ACHN (cell line): ENCODE data around the gene CAMTA2.

Source experiments
- DNase-seq: peaks from one replicate; pipeline ENCODE4 v3.0.0-alpha.2; 2015
- in situ Hi-C: cut with HindIII; loops from 2 replicates; pipeline ENCODE4 v1.10.0; 2017; ENCODE audit warnings: low sequenced_read_pairs, low pct_ligation_motif_present, low pct_unique_long_range_greater_than_20kb

CAMTA2 gene

DNA sequence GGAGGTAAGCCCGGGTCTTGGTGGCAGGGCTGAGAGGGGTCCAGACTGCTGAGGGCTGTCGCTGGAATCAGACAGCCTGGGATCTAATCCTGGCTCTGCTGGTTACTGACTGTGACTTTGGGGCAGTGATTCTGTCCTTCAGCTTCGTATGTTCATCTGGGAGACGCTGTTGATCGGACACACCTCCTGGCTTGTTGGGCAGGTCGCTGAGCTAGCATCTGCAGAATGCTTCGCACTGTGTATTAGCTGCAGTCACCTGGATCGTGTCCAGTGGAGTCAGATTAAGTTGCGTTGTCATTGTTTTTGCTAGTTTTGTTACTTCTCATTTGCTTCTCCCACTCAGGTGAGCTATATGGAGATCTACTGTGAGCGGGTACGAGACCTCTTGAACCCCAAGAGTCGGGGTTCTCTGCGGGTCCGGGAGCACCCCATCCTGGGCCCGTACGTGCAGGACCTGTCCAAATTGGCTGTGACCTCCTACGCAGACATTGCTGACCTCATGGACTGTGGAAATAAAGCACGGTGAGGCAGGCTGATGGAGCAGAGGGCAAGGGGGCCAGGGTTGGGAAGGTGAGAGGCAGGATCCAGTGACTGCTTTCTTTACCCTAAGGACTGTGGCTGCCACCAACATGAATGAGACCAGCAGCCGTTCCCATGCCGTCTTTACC is 14.8 kb upstream of the CAMTA2 start:
- no peak for DNase-seq
- in situ Hi-C loops = no loop called here

- DNase-seq = no peak
- in situ Hi-C loops = no loop called here
Measured at GRCh38 chr17:5000237-5000639, 12.8 kb upstream of the CAMTA2 start.

DNA sequence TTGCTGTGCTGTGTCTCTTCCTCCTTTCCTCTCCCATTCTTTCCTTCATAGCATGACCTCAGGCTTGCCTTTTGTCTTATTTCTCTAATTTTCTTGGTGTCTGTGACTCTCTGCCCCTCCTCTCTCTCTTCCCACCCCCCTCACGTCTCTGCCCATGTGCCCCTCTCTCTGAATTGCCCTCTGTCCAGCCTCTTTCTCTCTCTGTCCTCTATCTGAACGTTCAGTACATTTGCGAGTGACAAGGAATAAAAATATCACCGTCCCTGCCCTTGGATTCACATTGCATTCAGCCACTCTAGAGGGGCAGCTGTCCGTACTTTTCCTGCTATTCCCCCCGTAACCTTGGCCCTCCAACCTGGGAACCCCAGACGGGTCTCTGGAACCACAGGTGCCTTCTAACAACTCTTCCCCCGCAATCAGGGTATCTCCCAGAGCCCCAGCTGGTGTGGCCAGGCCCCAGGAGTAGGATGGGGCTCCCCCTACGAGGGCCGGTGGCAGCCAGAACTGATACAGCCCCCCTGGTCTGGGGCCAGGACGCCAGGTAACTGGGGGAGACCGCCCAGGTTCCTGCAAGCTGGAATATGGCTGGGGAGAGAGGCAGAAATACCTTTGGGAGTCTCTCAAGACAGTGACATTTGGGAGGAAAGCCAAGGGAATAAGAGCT is 12.1 kb upstream of the CAMTA2 start:
- in situ Hi-C loops = no loop called here
- DNase-seq = no peak

DNA sequence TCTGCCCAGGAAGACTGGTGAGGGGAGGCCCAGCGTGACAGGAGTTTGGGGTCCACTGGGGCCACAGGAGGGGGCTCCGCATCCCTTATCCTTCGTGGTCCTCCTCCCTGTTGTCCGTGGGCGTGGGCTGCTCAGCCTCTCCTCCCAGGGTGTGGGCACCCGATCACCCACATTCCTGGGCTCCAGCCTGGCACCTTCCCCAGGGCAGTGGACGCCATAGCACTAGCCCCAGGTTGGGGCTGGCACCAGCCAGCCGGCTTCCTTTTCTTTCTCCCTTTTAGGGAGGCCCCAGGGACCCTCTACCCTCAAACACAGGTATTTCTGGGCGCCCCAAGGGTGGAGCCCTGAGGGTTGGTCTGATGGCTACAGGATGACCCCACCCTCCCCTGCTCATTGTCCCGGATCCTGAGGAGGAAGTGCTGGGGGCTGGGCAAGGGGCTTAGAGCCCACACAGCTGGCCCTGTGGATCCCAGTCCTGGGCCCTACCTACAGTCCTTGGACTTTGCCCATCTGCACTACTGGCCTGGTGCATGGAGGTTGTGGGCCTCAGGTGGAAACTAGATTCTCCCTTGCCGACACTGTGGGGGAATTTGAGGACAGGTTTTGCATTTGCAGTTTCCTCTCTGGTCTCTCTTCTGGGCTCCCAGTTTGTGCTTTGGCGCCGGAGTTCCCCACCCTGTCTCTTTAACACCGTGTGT is 11.4 kb upstream of the CAMTA2 start:
- in situ Hi-C loops = no loop called here
- no peak for DNase-seq

DNA sequence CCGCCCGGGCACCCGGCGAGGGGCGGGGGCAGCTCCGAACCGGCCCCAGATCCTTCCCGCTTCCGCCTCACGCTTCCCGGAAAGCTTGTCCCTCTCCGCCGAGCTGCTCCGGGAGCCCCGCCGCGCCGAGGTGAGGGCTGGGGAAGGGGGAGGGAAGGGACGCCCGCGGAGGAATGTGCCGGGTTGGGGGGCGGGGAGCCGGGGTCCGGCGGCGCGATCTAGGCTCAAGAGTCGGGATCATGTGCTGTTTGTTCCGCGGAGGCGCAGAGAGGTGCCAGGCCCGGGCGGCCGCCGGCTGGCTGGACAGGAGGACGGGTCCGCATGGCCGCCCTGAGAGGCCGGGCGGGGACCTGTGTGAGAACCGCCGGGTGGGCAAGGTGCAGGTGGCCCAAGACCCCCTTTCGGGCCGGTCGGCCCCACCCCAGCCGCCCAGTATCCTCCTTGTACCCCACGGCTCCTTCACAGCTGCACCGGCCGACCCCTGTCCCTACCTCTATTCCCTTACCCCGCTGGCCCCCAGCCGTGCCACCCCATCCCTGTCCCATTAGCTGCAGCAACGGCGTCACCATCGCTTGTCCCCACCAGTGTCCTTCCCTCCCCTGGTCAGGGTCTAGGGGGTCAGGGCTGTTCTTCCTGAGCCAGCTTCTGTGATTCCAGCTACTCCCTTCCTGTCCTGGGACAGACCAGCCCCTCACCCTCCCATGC is 10.7 kb upstream of the CAMTA2 start:
- no peak for DNase-seq
- in situ Hi-C loops = no loop called here

- in situ Hi-C loops = no loop called here
- peak; percentile 93 for DNase-seq
Measured at GRCh38 chr17:4997302-4998026, 10.0 kb upstream of the CAMTA2 start, which contains the start of the genes INCA1 and KIF1C. TSS of gene INCA1 (minus strand) at chr17:4997522. CDS start at chr17:4994437, 3,085 bp downstream. TSS of gene KIF1C (plus strand) at chr17:4997950. CDS start at chr17:5000247, 2,297 bp downstream.

- in situ Hi-C loops = no loop called here
- DNase-seq = no peak
Measured at GRCh38 chr17:4994081-4994595, 6.7 kb upstream of the CAMTA2 start.

DNA sequence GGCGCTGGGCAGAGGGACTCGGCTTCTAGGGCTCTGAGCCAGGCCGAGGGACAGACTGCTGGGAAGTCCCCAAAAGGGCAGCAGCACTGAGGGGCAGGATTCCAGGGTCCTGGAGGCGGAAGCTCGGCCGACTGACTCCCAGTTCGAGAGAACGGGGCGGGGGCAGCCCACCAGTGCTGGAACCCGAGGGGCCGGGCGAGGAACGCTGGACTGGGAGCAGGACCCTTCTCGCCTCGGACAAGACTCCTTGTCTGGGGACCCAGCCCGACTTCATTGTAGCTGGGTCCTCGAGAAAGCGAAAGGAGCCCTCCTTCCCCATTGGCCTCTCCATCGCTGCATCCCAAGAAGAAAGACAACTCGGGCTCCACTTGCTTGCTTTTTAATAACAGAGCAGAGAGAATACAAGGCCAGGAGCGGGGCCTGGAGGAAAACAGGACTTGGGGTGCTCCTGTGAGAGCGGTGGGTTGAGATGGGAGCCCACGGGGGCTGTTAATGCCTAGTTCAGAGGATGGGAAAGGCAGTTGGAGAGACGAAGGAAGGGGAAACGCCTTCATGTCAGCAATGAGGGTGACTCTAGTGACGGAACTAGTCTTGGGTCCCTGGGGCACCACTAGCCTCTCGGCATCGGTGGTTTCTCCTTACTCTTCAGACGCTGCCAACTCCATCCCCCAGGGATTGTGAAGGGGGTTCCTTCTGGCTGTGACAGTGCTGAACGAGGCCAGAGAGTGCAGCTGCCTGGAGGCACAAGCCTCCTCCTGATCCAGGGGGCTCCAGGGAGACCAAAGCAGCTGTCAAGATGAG is 492 bp upstream of the CAMTA2 start:
- DNase-seq = no peak
- in situ Hi-C loops = no loop called here

DNA sequence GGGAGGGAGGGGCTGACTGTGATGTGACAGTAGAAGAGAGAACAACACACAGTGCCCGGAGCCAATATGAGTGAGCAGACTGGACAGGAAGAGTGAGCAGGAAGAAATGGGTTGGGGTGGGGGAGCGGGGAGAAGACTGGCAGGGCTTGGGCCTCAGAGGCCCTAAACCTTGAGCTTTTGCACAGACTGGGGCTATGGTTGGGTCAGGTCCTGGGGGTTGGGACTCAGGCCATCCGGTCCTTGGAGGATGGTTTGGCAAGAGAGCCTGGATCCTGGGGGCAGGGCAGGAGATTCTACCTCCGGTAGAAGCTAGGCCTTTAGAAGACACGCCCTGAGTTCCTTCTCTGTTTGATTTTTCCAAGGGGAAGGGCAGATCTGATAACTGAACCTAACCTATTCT is 1.1 kb downstream of the CAMTA2 start:
- DNase-seq = no peak
- in situ Hi-C loops = no loop called here

DNA sequence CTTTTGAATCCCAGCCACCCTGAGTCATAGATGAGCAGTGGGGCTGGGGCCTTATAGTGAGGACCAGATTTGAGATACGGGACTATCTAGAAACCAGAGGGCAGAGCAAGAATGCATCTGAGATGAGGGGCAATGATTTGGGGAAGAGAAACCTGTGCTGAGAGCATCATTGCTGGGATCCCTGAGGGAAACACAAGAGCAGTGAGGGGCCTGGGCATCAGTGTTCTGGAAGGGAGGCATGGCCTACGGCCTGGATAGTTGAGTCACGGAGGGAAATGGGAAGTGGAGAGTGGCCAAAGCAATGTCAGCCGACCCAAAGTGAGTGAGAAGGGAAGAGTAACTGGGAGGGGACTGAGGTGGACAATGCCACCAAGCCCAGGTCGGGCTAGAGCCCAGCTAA is 5.2 kb downstream of the CAMTA2 start:
- DNase-seq = no peak
- in situ Hi-C loops = no loop called here

DNA sequence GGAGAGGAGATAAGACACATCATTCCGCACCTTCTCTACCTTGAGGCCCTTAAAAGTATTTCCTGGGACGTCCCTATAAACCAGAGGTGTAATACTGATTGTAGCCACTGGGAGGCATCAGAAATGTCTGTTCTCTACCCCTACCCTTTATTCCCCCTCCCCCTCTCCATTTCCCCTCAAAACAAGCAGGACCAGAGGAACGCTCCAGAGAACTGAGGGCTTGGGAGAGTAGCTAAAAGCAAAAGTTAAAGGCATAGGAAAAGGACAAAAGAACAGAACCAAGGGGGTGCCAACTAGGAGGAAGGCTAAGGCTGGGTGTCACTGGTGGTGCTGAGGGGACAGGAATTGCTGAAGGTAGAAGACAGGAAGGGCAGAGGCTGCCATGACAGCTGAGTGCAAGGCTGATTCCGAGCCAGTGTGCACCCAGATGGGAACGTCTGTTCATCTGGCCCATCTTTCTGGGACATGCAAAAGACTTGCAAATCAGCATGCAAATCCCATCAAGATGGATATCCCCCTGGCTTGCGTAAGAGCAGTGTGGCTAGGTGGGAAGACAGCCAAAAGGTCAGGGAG is 6.7 kb downstream of the CAMTA2 start:
- DNase-seq = peak; percentile 60
- in situ Hi-C loops = no loop called here

DNA sequence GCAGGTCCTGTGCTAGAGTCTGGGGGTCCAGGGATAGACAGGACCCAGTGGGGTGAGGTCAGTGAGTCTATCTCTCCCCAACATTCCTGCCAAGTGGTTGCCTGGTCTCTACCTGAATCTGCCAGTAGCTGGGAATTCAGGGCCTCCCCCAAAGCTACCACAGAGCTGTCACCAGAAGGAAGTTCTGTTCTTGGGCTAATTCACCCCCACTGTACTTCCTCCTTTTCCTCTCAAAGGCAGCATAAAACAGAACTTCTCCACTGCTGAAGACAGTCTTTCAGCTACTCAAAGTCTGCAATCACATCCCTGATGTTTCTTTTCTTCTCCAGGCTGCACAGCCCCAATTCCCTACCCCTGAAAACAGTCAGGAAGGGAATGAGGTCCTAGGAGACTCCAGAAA is 8.7 kb downstream of the CAMTA2 start:
- no peak for DNase-seq
- in situ Hi-C loops = no loop called here

DNA sequence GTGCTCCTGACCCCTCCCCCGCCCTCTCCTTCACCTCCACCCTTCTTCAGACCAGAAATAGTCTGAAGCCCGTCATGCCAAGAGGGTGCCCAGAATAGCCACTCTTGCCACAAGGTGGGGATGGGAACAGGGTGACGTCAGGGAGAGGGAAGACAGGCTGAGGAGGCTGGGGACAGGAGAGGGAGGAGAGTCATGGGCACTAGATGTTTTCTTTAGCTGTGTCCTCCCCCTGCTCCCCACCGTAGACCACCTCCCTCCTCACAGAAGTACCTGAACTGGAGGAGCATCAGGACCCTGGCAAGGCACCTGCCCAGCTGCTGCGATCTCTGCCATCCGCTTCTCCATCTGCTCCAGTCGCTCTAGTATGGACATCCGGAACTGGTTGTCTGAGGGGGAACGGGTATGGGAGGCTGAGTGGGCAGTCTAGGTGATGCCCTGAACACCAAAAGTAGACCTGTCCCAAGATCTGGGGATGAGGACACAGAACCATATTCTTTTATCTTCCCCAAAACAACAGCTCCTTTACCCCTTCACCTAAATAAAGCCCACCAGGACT is 13.3 kb downstream of the CAMTA2 start:
- no peak for DNase-seq
- in situ Hi-C loops = no loop called here

DNA sequence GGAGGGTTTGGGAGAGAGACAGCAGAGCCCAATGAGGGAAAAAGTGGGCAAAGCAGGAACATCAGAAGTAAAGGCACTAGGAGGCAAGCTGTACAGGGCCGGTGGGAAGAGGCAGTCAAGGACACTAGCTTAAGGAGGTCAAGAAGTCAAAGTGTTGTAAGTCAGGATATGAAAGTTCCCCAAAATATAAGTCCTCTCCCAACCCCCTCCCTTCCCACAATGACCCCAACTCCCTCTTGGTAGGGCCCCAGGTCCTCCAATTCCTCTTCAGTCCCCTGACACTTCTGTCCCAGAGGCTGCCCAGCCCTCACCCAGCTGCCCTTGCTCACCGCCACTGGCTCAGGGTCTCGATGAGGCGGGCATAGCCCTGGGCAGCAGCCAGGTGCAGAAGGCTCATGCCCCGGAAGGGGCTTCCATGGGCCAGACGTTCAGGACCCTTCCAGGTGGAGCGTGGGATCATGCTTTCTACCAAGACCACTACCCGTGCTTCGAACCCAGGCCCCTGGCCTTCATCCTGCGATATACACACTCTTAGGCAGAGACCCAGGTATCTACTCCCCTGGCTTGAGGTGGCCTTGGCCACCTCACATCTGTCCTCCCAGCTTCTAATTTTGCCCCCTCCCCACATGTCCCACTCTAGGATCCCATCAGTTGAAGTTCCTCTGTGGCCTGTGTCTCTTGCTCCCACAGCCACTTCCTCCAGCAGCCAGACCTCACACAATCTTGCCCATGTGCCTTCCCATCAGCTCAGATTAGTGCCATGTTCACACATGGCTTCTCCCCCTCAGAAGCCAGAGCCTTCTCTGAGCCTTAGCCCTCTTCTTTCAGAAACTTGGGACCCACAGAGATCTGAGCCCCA is 14.0 kb downstream of the CAMTA2 start:
- DNase-seq = no peak
- in situ Hi-C loops = no loop called here

DNA sequence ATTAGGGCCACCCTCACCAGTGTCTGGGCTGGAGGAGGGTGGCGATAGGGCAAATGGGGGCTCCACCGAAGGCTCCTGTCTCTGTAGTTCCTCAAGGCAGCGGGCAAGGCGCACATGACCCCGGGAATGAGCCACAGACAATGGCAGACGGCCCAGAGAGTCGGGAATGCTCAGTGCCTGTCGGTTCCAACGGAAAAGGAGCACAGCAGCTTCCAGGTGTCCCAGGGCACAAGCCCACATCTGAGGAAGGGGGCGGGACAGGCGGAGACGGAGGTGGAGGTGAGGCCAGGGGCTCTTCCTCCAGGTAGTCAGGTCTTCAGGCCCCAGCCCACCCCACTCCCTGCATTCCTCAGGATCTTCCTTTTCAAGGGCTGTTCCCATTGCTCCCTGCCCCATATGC is 14.7 kb downstream of the CAMTA2 start:
- in situ Hi-C loops = no loop called here
- no peak for DNase-seq

- DNase-seq = no peak
- in situ Hi-C loops = no loop called here
Measured at GRCh38 chr17:4972322-4972721, 15.2 kb downstream of the CAMTA2 start.
